KOPT-K1 (cell line): ENCODE measurements around the gene AXIN1.

Source experiments
- H3K27ac ChIP-seq: fragments of 200-600 bp; sonication (generic); 2 replicates; pipeline ENCODE4 v1.5.1; 2016; ENCODE audit warnings: antibody characterized with exemption, mild to moderate bottlenecking, low read depth, low read length; ENCODE audit not compliant: poor library complexity, severe bottlenecking
- H3K36me3 ChIP-seq: fragments of 200-600 bp; sonication (generic); 2 replicates; pipeline ENCODE4 v1.5.1; 2017; ENCODE audit warnings: antibody characterized with exemption, mild to moderate bottlenecking, low read length, moderate library complexity; ENCODE audit not compliant: insufficient read depth
- H3K9me3 ChIP-seq: fragments of 200-600 bp; sonication (generic); 2 replicates; pipeline ENCODE4 v1.5.1; 2017; ENCODE audit warnings: antibody characterized with exemption, low read length, mild to moderate bottlenecking; ENCODE audit not compliant: insufficient read depth, poor library complexity, severe bottlenecking

Gene AXIN1

DNA sequence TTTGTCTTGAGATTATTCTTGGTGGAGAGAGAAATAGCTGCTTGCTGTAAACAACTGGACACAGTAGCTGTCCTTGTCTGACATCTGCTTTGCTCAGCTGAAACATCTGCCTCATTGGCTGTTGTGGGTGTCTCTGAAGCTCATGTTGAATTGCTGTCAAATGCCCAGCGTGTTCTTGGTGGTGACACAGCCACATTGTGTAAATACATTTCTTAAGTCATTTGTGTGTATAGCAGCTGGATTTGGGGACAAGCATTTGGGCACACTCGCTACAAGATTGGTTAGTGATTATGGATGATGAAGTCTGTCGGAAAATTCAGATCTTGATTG lies 112.6 kb downstream of the AXIN1 start:
- H3K36me3 ChIP-seq: no peaks in the 10 kb centered on the region
- no peaks in the 10 kb centered on the region for H3K9me3 ChIP-seq
- no peak overlapping the region for H3K27ac ChIP-seq
